T-cell (primary cell): ENCODE results near the gene ULK3. TPM values are rescaled to one million over a fixed set of nuclear protein-coding genes. Genes with fewer than 3 reads are reported as not detected.
A peak's percentile ranks its signal among the peaks of the same experiment; 100 is the strongest.

ENCODE experiments used
- ATAC-seq, 4 experiments: fragments of 200-7000 bp in 3 of 4; fragments of 150-1000 bp in 1 of 4; cut with Tn5 transposase; replicated peaks in 1 of 4; 1 replicate in 3 of 4; 2 replicates in 1 of 4; pipeline ENCODE4 v1.10.0; 2021; ENCODE audit warnings: moderate library complexity in 3 of 4, mild to moderate bottlenecking in 2 of 4, moderate number of reproducible peaks in 1 of 4
- CTCF ChIA-PET, 2 donors: fragments of 300-600 bp; sonication (Branson Sonifier 250); formaldehyde crosslinking; loops; one replicate each; lab custom pipeline; 2022; ENCODE audit warnings: antibody characterized with exemption in 2 of 2; lab: Charles Lee
- POLR2A ChIA-PET, 2 donors: fragments of 300-600 bp; sonication (Branson Sonifier 250); formaldehyde crosslinking; loops; one replicate each; lab custom pipeline; 2022; ENCODE audit warnings: antibody characterized with exemption in 2 of 2; lab: Charles Lee
- DNase-seq, 35 experiments: peaks; one replicate each; pipeline versions ENCODE4 v3.0.0 to v3.0.0-alpha.2; 2013 to 2023
- H3K27ac ChIP-seq: one replicate; pipeline ENCODE4 v1.5.1; 2013; ENCODE audit warnings: low read length
- H3K27me3 ChIP-seq, 2 experiments: replicated peaks in 1 of 2; 1 replicate in 1 of 2; 2 replicates in 1 of 2; pipeline versions ENCODE4 v1.6.1 to v1.7.0; 2013; ENCODE audit warnings: low read length in 1 of 2, mixed read lengths in 1 of 2; ENCODE audit not compliant: control insufficient read depth in 2 of 2, insufficient read depth in 2 of 2; ENCODE audit errors: extremely low read depth in 1 of 2
- H3K36me3 ChIP-seq, 2 donors: 1 replicate in 1 of 2; 2 replicates in 1 of 2; pipeline versions ENCODE4 v1.6.1 to v1.7.0; 2013; ENCODE audit warnings: low read length in 1 of 2; ENCODE audit not compliant: control insufficient read depth in 2 of 2, insufficient read depth in 1 of 2; ENCODE audit errors: extremely low read depth in 1 of 2
- H3K4me1 ChIP-seq, 2 experiments: 1 replicate in 1 of 2; 2 replicates in 1 of 2; pipeline versions ENCODE4 v1.6.1 to v1.7.0; 2013; ENCODE audit warnings: low read length in 2 of 2, mixed read lengths in 1 of 2; ENCODE audit not compliant: insufficient read depth in 2 of 2, control insufficient read depth in 1 of 2; ENCODE audit errors: extremely low read depth in 1 of 2
- H3K4me3 ChIP-seq, 2 donors: 1 replicate in 1 of 2; 2 replicates in 1 of 2; pipeline versions ENCODE4 v1.5.1 to v1.7.0; 2013; ENCODE audit warnings: mild to moderate bottlenecking in 2 of 2, low read length in 1 of 2, moderate library complexity in 1 of 2; ENCODE audit not compliant: control insufficient read depth in 1 of 2; ENCODE audit errors: extremely low read depth in 1 of 2
- H3K9me3 ChIP-seq: 2 replicates; pipeline ENCODE4 v1.7.0; 2013
- H3K27ac Mint-ChIP-seq, 2 donors: one replicate each; pipeline ENCODE4 v1.8.0; 2020 to 2021; ENCODE audit warnings: mild to moderate bottlenecking in 2 of 2, mixed read lengths in 2 of 2
- H3K27me3 Mint-ChIP-seq, 2 donors: one replicate each; pipeline ENCODE4 v1.8.0; 2021 to 2022; ENCODE audit warnings: mixed read lengths in 2 of 2
- H3K36me3 Mint-ChIP-seq: one replicate; pipeline ENCODE4 v1.8.0; 2021; ENCODE audit warnings: mixed read lengths
- H3K4me1 Mint-ChIP-seq, 3 donors: one replicate each; pipeline ENCODE4 v1.8.0; 2020 to 2022; ENCODE audit warnings: mixed read lengths in 3 of 3, mild to moderate bottlenecking in 1 of 3
- H3K4me3 Mint-ChIP-seq, 3 donors: one replicate each; pipeline ENCODE4 v1.8.0; 2020 to 2022; ENCODE audit warnings: mild to moderate bottlenecking in 3 of 3, mixed read lengths in 3 of 3, moderate library complexity in 3 of 3
- H3K9me3 Mint-ChIP-seq, 3 donors: one replicate each; pipeline ENCODE4 v1.8.0; 2020 to 2022; ENCODE audit warnings: mixed read lengths in 3 of 3
- WGBS: methylation state at CpG from one replicate; pipeline ENCODE4 v1.1.5; 2013; ENCODE audit warnings: missing lambda C conversion rate; ENCODE audit not compliant: insufficient coverage; 5-methylcytosine and 5-hydroxymethylcytosine counted together
- total RNA-seq, 35 experiments: library from RNA in 6 of 35; stranded (reverse) in 6 of 35; fragments of 120-200 nt in 1 of 35; gene quantifications; one replicate each; pipeline versions ENCODE4 v1.2.1 to v1.2.4 and lab custom pipeline; 2013 to 2026

ULK3 gene
- total RNA-seq, 5 donors from 2014 or later (not counting 1 experiment from before 2014, with no cell fraction given), result 53.4 to 112 (median 101) TPM

DNA sequence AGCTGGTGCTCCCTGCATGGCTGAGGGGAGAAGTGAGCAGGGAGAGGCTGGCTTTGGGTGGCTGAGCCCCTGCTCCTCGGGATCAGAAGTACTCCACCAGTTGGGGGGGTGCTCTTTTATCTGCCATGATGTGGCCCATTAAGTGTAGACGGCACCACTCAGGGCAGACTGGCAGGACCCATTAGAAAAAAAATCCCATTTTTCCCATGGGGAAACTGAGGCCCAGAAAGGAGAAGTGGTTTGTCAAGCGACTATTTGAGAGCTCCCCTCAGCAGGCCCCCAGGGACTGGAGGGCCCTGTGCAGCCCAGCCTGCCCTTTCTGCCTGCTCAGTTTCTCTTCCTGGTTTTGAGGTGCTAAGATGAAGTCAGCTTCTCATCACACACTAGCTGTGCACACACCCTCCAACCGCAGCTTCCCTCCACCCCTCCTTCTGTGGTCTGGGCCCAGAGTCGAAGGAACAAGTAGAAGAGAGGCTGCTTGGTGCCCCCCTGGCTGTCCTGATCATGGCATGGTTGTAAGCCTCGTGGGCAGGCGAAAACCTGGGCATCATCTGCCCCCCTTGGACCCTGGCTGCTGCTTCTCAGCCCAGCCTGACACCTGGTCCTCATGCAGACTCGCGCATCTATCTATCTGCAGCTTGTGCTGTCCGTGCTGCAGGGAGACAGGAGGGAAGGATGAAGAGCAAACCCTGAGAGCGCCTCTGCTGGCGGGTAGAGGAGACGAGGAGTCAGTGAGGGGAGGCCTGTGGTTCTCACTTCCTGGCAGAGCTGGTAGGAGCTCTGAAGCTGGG, 55.5 kb downstream of the ULK3 start:
- POLR2A ChIA-PET, result interaction anchor here (0.5 to 1.9 kb wide), 8 partner anchors 8 to 82 kb away, joined by 3 to 15 read pairs (median 4); no protein-coding TSS in a partner anchor
- CTCF ChIA-PET, result interaction anchor here (0.5 to 3.3 kb wide), 21 partner anchors 10 to 656 kb away, joined by 3 to 93 read pairs (median 5); partner anchors contain the start of genes RPP25 (in 1 of the 2) and SCAMP5 (in 1 of the 2)
- peak overlapping the region; percentile 84 to 93 (median 93) for H3K4me3 Mint-ChIP-seq
- no peaks in the 10 kb centered on the region for H3K9me3 ChIP-seq
- WGBS, result under 1% methylated on average over 10 of the region's 13 CpGs
- no peaks in the 10 kb centered on the region for H3K9me3 Mint-ChIP-seq
- peak overlapping the region; percentile 99 to 100 for H3K27ac Mint-ChIP-seq
- peak overlapping the region; percentile 93 for H3K27ac ChIP-seq
- H3K4me3 ChIP-seq, result peak overlapping the region; percentile 90 to 95
- peaks cover 14% of the 10 kb centered on the region for H3K36me3 Mint-ChIP-seq
- peak; percentile 81 to 96 (median 91) for DNase-seq
- H3K27me3 ChIP-seq, result no peaks in the 10 kb centered on the region
- H3K36me3 ChIP-seq, result peaks cover 0 to 31% of the 10 kb centered on the region in 2 donors
- peaks cover 86 to 90% (median 87%) of the 10 kb centered on the region in 3 donors for H3K4me1 Mint-ChIP-seq
- H3K4me1 ChIP-seq, result peaks cover 55 to 91% of the 10 kb centered on the region in 2 experiments
- no peaks in the 10 kb centered on the region for H3K27me3 Mint-ChIP-seq
- ATAC-seq, result peak; percentile 76 to 81 (median 76)

DNA sequence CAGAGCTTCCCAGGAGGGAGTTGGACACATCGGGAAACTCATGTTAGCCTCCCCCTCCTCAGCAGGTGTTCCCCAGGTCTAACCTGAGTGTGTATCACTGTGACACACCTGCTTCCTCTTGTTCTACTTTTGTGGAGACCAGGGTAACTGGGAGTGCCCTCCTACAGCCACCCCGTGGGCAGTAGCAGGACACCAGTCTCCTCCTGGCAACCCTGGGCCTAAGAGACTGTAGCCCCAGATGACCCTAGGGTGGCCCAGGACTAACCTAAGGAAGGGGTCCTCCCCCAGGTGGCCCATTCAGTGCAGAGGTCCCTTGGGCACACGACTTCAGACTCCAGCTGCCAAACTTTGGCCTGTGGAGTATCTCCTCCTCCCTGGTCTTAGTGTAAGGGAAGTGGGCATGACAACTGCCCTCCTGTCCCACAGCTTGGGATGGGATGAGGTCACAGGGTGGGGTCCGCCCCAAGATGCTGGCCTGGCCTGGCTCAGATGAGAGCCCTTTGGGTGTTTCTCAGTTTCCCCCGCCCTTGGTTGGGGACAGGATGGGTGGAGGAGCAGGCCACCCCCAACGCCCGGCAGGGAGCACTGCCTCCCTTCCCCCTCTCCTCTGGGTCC, 56.3 kb downstream of the ULK3 start:
- peak overlapping the region; percentile 99 to 100 for H3K27ac Mint-ChIP-seq
- POLR2A ChIA-PET, result interaction anchor here (0.6 to 1.9 kb wide), 6 partner anchors 7 to 55 kb away, joined by 3 to 15 read pairs (median 4); no protein-coding TSS in a partner anchor
- peak overlapping the region; percentile 90 to 95 for H3K4me3 ChIP-seq
- WGBS, result no CpG with 5 or more reads among the region's 7 CpGs
- no peaks in the 10 kb centered on the region for H3K9me3 ChIP-seq
- no peaks in the 10 kb centered on the region for H3K27me3 Mint-ChIP-seq
- H3K27ac ChIP-seq, result peak overlapping the region; percentile 93
- ATAC-seq, result no peak
- peaks cover 48 to 84% of the 10 kb centered on the region in 2 experiments for H3K4me1 ChIP-seq
- H3K27me3 ChIP-seq, result no peaks in the 10 kb centered on the region
- H3K36me3 ChIP-seq, result peaks cover 0 to 30% of the 10 kb centered on the region in 2 donors
- H3K36me3 Mint-ChIP-seq, result peaks cover 9% of the 10 kb centered on the region
- CTCF ChIA-PET, result interaction anchor here in 1 of 2 donors (0.6 to 3.3 kb wide), 8 partner anchors 10 to 165 kb away, joined by 3 to 93 read pairs (median 15); no protein-coding TSS in a partner anchor
- peaks cover 78 to 83% (median 79%) of the 10 kb centered on the region in 3 donors for H3K4me1 Mint-ChIP-seq
- DNase-seq, result no peak
- no peaks in the 10 kb centered on the region for H3K9me3 Mint-ChIP-seq
- peak overlapping the region; percentile 84 to 93 (median 93) for H3K4me3 Mint-ChIP-seq

Other genes with a start within 250 kb of the ULK3 start
- 100 to 1,000 TPM; 162 to 258 (median 180) TPM for gene CLK3, start 227.3 kb downstream of the ULK3 start, total RNA-seq
- 10 to 100 TPM; 31.8 to 49.4 (median 43.2) TPM for gene EDC3, start 147.1 kb downstream of the ULK3 start, total RNA-seq
- 1 to 10 TPM in 3 of 5 donors, under 1 TPM in 1, not detected in 1; 0.14 to 3.3 (median 1.9) TPM for gene CYP1A1, start 117.6 kb downstream of the ULK3 start, total RNA-seq
- gene CYP1A2, start 94.3 kb downstream of the ULK3 start, total RNA-seq, result not detected
- gene CSK, start 61.1 kb downstream of the ULK3 start, total RNA-seq, result 100 to 1,000 TPM; 198 to 296 (median 271) TPM
- 1 to 10 TPM in 1 of 5 donors, under 1 TPM in 4; 0.42 to 1.6 (median 0.44) TPM for gene LMAN1L, start 30.3 kb downstream of the ULK3 start, total RNA-seq
- under 1 TPM in 3 of 5 donors, not detected in 2; 0.16 to 0.50 (median 0.26) TPM for gene CPLX3, start 16.5 kb downstream of the ULK3 start, total RNA-seq
- 100 to 1,000 TPM in 3 of 5 donors, 10 to 100 TPM in 2; 76.8 to 141 (median 134) TPM for gene SCAMP2, start 30.2 kb upstream of the ULK3 start, total RNA-seq
- gene MPI, start 46.9 kb upstream of the ULK3 start, total RNA-seq, result 10 to 100 TPM; 36.5 to 74.1 (median 66.1) TPM
- 100 to 1,000 TPM in 2 of 5 donors, 10 to 100 TPM in 3; 46.0 to 108 (median 96.6) TPM for gene FAM219B, start 63.7 kb upstream of the ULK3 start, total RNA-seq
- gene COX5A, start 94.9 kb upstream of the ULK3 start, total RNA-seq, result 10 to 100 TPM; 58.5 to 83.1 (median 76.7) TPM
- gene RPP25, start 113.6 kb upstream of the ULK3 start, total RNA-seq, result 1 to 10 TPM in 3 of 5 donors, under 1 TPM in 2; 0.79 to 4.2 (median 2.8) TPM
- gene SCAMP5, start 152.4 kb upstream of the ULK3 start, total RNA-seq, result 1 to 10 TPM in 1 of 5 donors, under 1 TPM in 4; 0.26 to 8.2 (median 0.51) TPM
- gene PPCDC, start 180.4 kb upstream of the ULK3 start, total RNA-seq, result 10 to 100 TPM in 4 of 5 donors, 1 to 10 TPM in 1; 9.3 to 14.3 (median 11.8) TPM